ENCODE measurements around the gene ZNF70. TPM values are rescaled to one million over a fixed set of nuclear protein-coding genes. Genes with fewer than 3 reads are reported as not detected.

The ZNF70 gene
- total RNA-seq, 1 experiment from 2014 or later: 2.3 TPM

- ChIA-PET CTCF (no interaction called here), POLR2A (ENCODE audit: unreplicated experiment) (no interaction called here)
- intact Hi-C loops (cut with micrococcal nuclease): no loop called here
- no peaks in the 10 kb centered on the region for H4K20me1 ChIP-seq (ENCODE audit: low read length)
- DNase-seq (no peak), ATAC-seq (no peak)
- TF ChIP-seq EZH2 (IDR thresholded peaks at IDR 0.05; ENCODE audit: low read length, unreplicated experiment) (no peak), EZH2phosphoT487 (IDR thresholded peaks at IDR 0.05; ENCODE audit: borderline replicate concordance, low read length) (no peak), CTCF (conservative IDR thresholded peaks at IDR 0.05; ENCODE audit: low read depth, low read length) (no peak)
- no peaks in the 10 kb centered on the region for H3K4me1 ChIP-seq (ENCODE audit: insufficient read depth, low read length)
- no TSS peak for BruUV-seq (replicated peaks)
- H3K9me2 ChIP-seq (replicated peaks; ENCODE audit: low read length): no peaks in the 10 kb centered on the region
- no peak overlapping the region for H3K27ac ChIP-seq (ENCODE audit: low read length)
- H3K9ac ChIP-seq (ENCODE audit: low read length): no peak overlapping the region
- no peaks in the 10 kb centered on the region for H3K9me3 ChIP-seq (ENCODE audit: low read length)
- no peak overlapping the region for H3K4me2 ChIP-seq (ENCODE audit: low read length)
- H3K36me3 ChIP-seq (ENCODE audit: low read depth, low read length): no peaks in the 10 kb centered on the region
- H3F3A ChIP-seq (ENCODE audit: low read length, unreplicated experiment): no peaks in the 10 kb centered on the region
- no peaks in the 10 kb centered on the region for H3K79me2 ChIP-seq (ENCODE audit: low read length)
- no peak overlapping the region for H3K4me3 ChIP-seq (ENCODE audit: low read length)
- H3K27me3 ChIP-seq (ENCODE audit: low read length): no peaks in the 10 kb centered on the region
- H2AFZ ChIP-seq (ENCODE audit: low read length): no peak overlapping the region
Measured at GRCh38 chr22:23689414-23689813, 61.5 kb downstream of the ZNF70 start.

Other genes with a start within 250 kb of the ZNF70 start
- gene IGLL1, start 170.8 kb downstream of the ZNF70 start, total RNA-seq (2014; rRNA removed): not detected in 2 replicates
- 0.15 TPM in 1 of 2 replicates, not detected in the other for gene DRICH1, start 118.8 kb downstream of the ZNF70 start, total RNA-seq (2014; rRNA removed)
- gene RGL4, start 60.1 kb downstream of the ZNF70 start, total RNA-seq (2014; rRNA removed): not detected in 2 replicates
- 0.77 TPM in 1 of 2 replicates, not detected in the other for gene VPREB3, start 3.3 kb upstream of the ZNF70 start, total RNA-seq (2014; rRNA removed)
- gene C22orf15, start 11.9 kb upstream of the ZNF70 start, total RNA-seq (2014; rRNA removed): not detected in 2 replicates
- 52.2 and 98.1 TPM in 2 replicates for gene CHCHD10, start 16.9 kb upstream of the ZNF70 start, total RNA-seq (2014; rRNA removed)
- 2.4 and 5.9 TPM in 2 replicates for gene MMP11, start 21.7 kb upstream of the ZNF70 start, total RNA-seq (2014; rRNA removed)
- gene SMARCB1, start 35.9 kb upstream of the ZNF70 start, total RNA-seq (2014; rRNA removed): 85.9 and 96.8 TPM in 2 replicates
- not detected in 2 replicates for gene DERL3, start 87.9 kb upstream of the ZNF70 start, total RNA-seq (2014; rRNA removed)
- 8.0 and 9.4 TPM in 2 replicates for gene SLC2A11, start 106.8 kb upstream of the ZNF70 start, total RNA-seq (2014; rRNA removed)
- 884 and 957 TPM in 2 replicates for gene MIF, start 143.3 kb upstream of the ZNF70 start, total RNA-seq (2014; rRNA removed)
- gene GSTT2B, start 210.1 kb upstream of the ZNF70 start, total RNA-seq (2014; rRNA removed): 2.6 and 3.2 TPM in 2 replicates
- gene DDTL, start 215.8 kb upstream of the ZNF70 start, total RNA-seq (2014; rRNA removed): 0.73 TPM in 1 of 2 replicates, not detected in the other
- gene DDT, start 223.3 kb upstream of the ZNF70 start, total RNA-seq (2014; rRNA removed): 203 and 222 TPM in 2 replicates
- not detected in 2 replicates for gene GSTT2, start 229.0 kb upstream of the ZNF70 start, total RNA-seq (2014; rRNA removed)